ENCODE results near the gene CD79A. TPM values are rescaled to one million over a fixed set of nuclear protein-coding genes. Genes with fewer than 3 reads are reported as not detected.

The CD79A gene
- total RNA-seq, 1 donor from 2014 or later: 2.7 TPM

GRCh38 chr19:41882568-41883462 lies 5.7 kb downstream of the CD79A start, which contains the start of gene ARHGEF1:
Gene ARHGEF1, plus strand, starts transcription at chr19:41883184. Its CDS starts 4,899 bp downstream, at chr19:41888083.
- Mint-ChIP-seq H3K36me3 (ENCODE audit: low read depth) (peaks cover 12% of the 10 kb centered on the region), H3K27me3 (ENCODE audit: insufficient read depth) (no peaks in the 10 kb centered on the region), H3K4me3 (peak within 1 kb of the TSS; percentile 93), H3K27ac (peak within 1 kb of the TSS; percentile 96), H3K9me3 (no peaks in the 10 kb centered on the region), H3K4me1 (ENCODE audit: low read depth) (peaks cover 50% of the 10 kb centered on the region)
- peak; percentile 61 for DNase-seq (ENCODE audit: low spot score)
- intact Hi-C loops (cut with micrococcal nuclease): loop anchor here (5.0 to 10.0 kb wide), 3 partner anchors 338 to 618 kb away; partner anchors contain the start of genes GSK3A and HNRNPUL1

GRCh38 chr19:41883463-41883820 lies 6.4 kb downstream of the CD79A start:
- Mint-ChIP-seq H3K27me3 (ENCODE audit: insufficient read depth) (no peaks in the 10 kb centered on the region), H3K36me3 (ENCODE audit: low read depth) (peaks cover 17% of the 10 kb centered on the region), H3K4me1 (ENCODE audit: low read depth) (peaks cover 50% of the 10 kb centered on the region), H3K27ac (peak overlapping the region; percentile 96), H3K4me3 (peak overlapping the region; percentile 81), H3K9me3 (no peaks in the 10 kb centered on the region)
- intact Hi-C loops (cut with micrococcal nuclease): loop anchor here (5.0 to 10.0 kb wide), 3 partner anchors 339 to 619 kb away; partner anchors contain the start of genes GSK3A and HNRNPUL1
- no peak for DNase-seq (ENCODE audit: low spot score)

GRCh38 chr19:41883821-41884733 lies 7.0 kb downstream of the CD79A start:
- Mint-ChIP-seq H3K27me3 (ENCODE audit: insufficient read depth) (no peaks in the 10 kb centered on the region), H3K27ac (peak overlapping the region; percentile 96), H3K9me3 (no peaks in the 10 kb centered on the region), H3K36me3 (ENCODE audit: low read depth) (peaks cover 22% of the 10 kb centered on the region), H3K4me3 (peak overlapping the region; percentile 81), H3K4me1 (ENCODE audit: low read depth) (peaks cover 56% of the 10 kb centered on the region)
- peak; percentile 89 for DNase-seq (ENCODE audit: low spot score)
- intact Hi-C loops (cut with micrococcal nuclease): loop anchor here (1.0 to 10.0 kb wide), 5 partner anchors 9 to 619 kb away; partner anchors contain the start of genes GSK3A and HNRNPUL1

- H3K9me3 Mint-ChIP-seq: no peaks in the 10 kb centered on the region
- peak; percentile 68 for DNase-seq (ENCODE audit: low spot score)
- H3K27ac Mint-ChIP-seq: peak overlapping the region; percentile 91
- peaks cover 60% of the 10 kb centered on the region for H3K4me1 Mint-ChIP-seq (ENCODE audit: low read depth)
- H3K36me3 Mint-ChIP-seq (ENCODE audit: low read depth): peaks cover 37% of the 10 kb centered on the region
- peak overlapping the region; percentile 81 for H3K4me3 Mint-ChIP-seq
- intact Hi-C loops (cut with micrococcal nuclease): loop anchor here (1.0 to 10.0 kb wide), 9 partner anchors 16 to 1170 kb away; partner anchors contain the start of genes COQ8B, HNRNPUL1, ITPKC and RABAC1
- no peaks in the 10 kb centered on the region for H3K27me3 Mint-ChIP-seq (ENCODE audit: insufficient read depth)
Measured at GRCh38 chr19:41886761-41887710, 10.0 kb downstream of the CD79A start.

- Mint-ChIP-seq H3K4me3 (peak overlapping the region; percentile 81), H3K4me1 (ENCODE audit: low read depth) (peaks cover 54% of the 10 kb centered on the region), H3K36me3 (ENCODE audit: low read depth) (peaks cover 35% of the 10 kb centered on the region), H3K27ac (peak overlapping the region; percentile 91), H3K27me3 (ENCODE audit: insufficient read depth) (no peaks in the 10 kb centered on the region), H3K9me3 (no peaks in the 10 kb centered on the region)
- intact Hi-C loops (cut with micrococcal nuclease): loop anchor here (1.0 to 10.0 kb wide), 10 partner anchors 17 to 1171 kb away; partner anchors contain the start of genes COQ8B, HNRNPUL1, ITPKC and RABAC1
- DNase-seq (ENCODE audit: low spot score): peak; percentile 76
Measured at GRCh38 chr19:41887711-41888382, 10.8 kb downstream of the CD79A start.

GRCh38 chr19:41888926-41889325 lies 11.8 kb downstream of the CD79A start:
- Mint-ChIP-seq H3K4me3 (peak overlapping the region; percentile 81), H3K4me1 (ENCODE audit: low read depth) (peaks cover 58% of the 10 kb centered on the region), H3K27ac (peak overlapping the region; percentile 73), H3K27me3 (ENCODE audit: insufficient read depth) (no peaks in the 10 kb centered on the region), H3K36me3 (ENCODE audit: low read depth) (peaks cover 35% of the 10 kb centered on the region), H3K9me3 (no peaks in the 10 kb centered on the region)
- no peak for DNase-seq (ENCODE audit: low spot score)
- intact Hi-C loops (cut with micrococcal nuclease): loop anchor here (2.0 to 10.0 kb wide), 5 partner anchors 148 to 1172 kb away; partner anchors contain the start of genes COQ8B, HNRNPUL1 and ITPKC

- no peak overlapping the region for H3K4me3 Mint-ChIP-seq
- intact Hi-C loops (cut with micrococcal nuclease): loop anchor here (2.0 to 10.0 kb wide), 5 partner anchors 149 to 1173 kb away; partner anchors contain the start of genes COQ8B, HNRNPUL1 and ITPKC
- H3K4me1 Mint-ChIP-seq (ENCODE audit: low read depth): peaks cover 57% of the 10 kb centered on the region
- H3K9me3 Mint-ChIP-seq: no peaks in the 10 kb centered on the region
- H3K36me3 Mint-ChIP-seq (ENCODE audit: low read depth): peaks cover 40% of the 10 kb centered on the region
- no peaks in the 10 kb centered on the region for H3K27me3 Mint-ChIP-seq (ENCODE audit: insufficient read depth)
- peak overlapping the region; percentile 78 for H3K27ac Mint-ChIP-seq
- DNase-seq (ENCODE audit: low spot score): no peak
Measured at GRCh38 chr19:41889896-41890295, 12.8 kb downstream of the CD79A start.

GRCh38 chr19:41890936-41891335 lies 13.9 kb downstream of the CD79A start:
- intact Hi-C loops (cut with micrococcal nuclease): no loop called here
- Mint-ChIP-seq H3K4me3 (no peak overlapping the region), H3K27ac (no peak overlapping the region), H3K4me1 (ENCODE audit: low read depth) (peaks cover 54% of the 10 kb centered on the region), H3K36me3 (ENCODE audit: low read depth) (peaks cover 44% of the 10 kb centered on the region), H3K27me3 (ENCODE audit: insufficient read depth) (no peaks in the 10 kb centered on the region), H3K9me3 (no peaks in the 10 kb centered on the region)
- no peak for DNase-seq (ENCODE audit: low spot score)

GRCh38 chr19:41892173-41892902 lies 15.3 kb downstream of the CD79A start:
- no peak for DNase-seq (ENCODE audit: low spot score)
- Mint-ChIP-seq H3K27me3 (ENCODE audit: insufficient read depth) (no peaks in the 10 kb centered on the region), H3K36me3 (ENCODE audit: low read depth) (peaks cover 49% of the 10 kb centered on the region), H3K27ac (no peak overlapping the region), H3K4me1 (ENCODE audit: low read depth) (peaks cover 42% of the 10 kb centered on the region), H3K9me3 (no peaks in the 10 kb centered on the region), H3K4me3 (no peak overlapping the region)
- intact Hi-C loops (cut with micrococcal nuclease): no loop called here

- H3K9me3 Mint-ChIP-seq: no peaks in the 10 kb centered on the region
- peaks cover 53% of the 10 kb centered on the region for H3K36me3 Mint-ChIP-seq (ENCODE audit: low read depth)
- intact Hi-C loops (cut with micrococcal nuclease): no loop called here
- DNase-seq (ENCODE audit: low spot score): no peak
- no peak overlapping the region for H3K4me3 Mint-ChIP-seq
- peak overlapping the region; percentile 83 for H3K27ac Mint-ChIP-seq
- H3K4me1 Mint-ChIP-seq (ENCODE audit: low read depth): peaks cover 35% of the 10 kb centered on the region
- no peaks in the 10 kb centered on the region for H3K27me3 Mint-ChIP-seq (ENCODE audit: insufficient read depth)
Measured at GRCh38 chr19:41893899-41894298, 16.8 kb downstream of the CD79A start.

- peak overlapping the region; percentile 83 for H3K27ac Mint-ChIP-seq
- H3K4me1 Mint-ChIP-seq (ENCODE audit: low read depth): peaks cover 35% of the 10 kb centered on the region
- no peak for DNase-seq (ENCODE audit: low spot score)
- intact Hi-C loops (cut with micrococcal nuclease): no loop called here
- H3K9me3 Mint-ChIP-seq: no peaks in the 10 kb centered on the region
- H3K27me3 Mint-ChIP-seq (ENCODE audit: insufficient read depth): no peaks in the 10 kb centered on the region
- H3K36me3 Mint-ChIP-seq (ENCODE audit: low read depth): peaks cover 52% of the 10 kb centered on the region
- H3K4me3 Mint-ChIP-seq: no peak overlapping the region
Measured at GRCh38 chr19:41894350-41894749, 17.3 kb downstream of the CD79A start.
